ENCODE results near the gene ADGRL1.

DNA sequence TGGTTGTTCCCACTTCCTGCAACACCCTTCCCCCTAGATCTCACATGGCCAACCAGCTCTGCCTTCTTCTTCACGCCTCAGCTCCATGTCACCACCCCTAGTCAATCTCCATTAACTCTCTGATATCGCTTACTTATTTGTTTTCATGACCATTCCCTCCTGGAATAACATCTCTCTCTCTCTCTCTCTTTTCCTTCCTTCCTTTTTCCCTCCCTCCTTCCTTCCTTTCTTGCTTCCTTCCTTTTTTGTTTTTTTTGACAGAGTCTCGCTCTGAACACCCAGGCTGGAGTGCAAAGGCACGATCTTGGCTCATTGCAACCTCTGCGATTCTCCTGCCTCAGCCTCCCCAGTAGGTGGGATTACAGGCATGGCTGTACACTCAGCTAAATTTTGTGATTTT, 44.9 kb upstream of the ADGRL1 start:
- TF ChIP-seq, protein P1, sequence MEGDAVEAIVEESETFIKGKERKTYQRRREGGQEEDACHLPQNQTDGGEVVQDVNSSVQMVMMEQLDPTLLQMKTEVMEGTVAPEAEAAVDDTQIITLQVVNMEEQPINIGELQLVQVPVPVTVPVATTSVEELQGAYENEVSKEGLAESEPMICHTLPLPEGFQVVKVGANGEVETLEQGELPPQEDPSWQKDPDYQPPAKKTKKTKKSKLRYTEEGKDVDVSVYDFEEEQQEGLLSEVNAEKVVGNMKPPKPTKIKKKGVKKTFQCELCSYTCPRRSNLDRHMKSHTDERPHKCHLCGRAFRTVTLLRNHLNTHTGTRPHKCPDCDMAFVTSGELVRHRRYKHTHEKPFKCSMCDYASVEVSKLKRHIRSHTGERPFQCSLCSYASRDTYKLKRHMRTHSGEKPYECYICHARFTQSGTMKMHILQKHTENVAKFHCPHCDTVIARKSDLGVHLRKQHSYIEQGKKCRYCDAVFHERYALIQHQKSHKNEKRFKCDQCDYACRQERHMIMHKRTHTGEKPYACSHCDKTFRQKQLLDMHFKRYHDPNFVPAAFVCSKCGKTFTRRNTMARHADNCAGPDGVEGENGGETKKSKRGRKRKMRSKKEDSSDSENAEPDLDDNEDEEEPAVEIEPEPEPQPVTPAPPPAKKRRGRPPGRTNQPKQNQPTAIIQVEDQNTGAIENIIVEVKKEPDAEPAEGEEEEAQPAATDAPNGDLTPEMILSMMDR (IDR thresholded peaks at IDR 0.05; ENCODE audit: insufficient read depth, low read length): no peak
- no peak for TF ChIP-seq POLR2AphosphoS5 (IDR thresholded peaks at IDR 0.05; ENCODE audit: low read depth)
- TF ChIP-seq, protein P2, sequence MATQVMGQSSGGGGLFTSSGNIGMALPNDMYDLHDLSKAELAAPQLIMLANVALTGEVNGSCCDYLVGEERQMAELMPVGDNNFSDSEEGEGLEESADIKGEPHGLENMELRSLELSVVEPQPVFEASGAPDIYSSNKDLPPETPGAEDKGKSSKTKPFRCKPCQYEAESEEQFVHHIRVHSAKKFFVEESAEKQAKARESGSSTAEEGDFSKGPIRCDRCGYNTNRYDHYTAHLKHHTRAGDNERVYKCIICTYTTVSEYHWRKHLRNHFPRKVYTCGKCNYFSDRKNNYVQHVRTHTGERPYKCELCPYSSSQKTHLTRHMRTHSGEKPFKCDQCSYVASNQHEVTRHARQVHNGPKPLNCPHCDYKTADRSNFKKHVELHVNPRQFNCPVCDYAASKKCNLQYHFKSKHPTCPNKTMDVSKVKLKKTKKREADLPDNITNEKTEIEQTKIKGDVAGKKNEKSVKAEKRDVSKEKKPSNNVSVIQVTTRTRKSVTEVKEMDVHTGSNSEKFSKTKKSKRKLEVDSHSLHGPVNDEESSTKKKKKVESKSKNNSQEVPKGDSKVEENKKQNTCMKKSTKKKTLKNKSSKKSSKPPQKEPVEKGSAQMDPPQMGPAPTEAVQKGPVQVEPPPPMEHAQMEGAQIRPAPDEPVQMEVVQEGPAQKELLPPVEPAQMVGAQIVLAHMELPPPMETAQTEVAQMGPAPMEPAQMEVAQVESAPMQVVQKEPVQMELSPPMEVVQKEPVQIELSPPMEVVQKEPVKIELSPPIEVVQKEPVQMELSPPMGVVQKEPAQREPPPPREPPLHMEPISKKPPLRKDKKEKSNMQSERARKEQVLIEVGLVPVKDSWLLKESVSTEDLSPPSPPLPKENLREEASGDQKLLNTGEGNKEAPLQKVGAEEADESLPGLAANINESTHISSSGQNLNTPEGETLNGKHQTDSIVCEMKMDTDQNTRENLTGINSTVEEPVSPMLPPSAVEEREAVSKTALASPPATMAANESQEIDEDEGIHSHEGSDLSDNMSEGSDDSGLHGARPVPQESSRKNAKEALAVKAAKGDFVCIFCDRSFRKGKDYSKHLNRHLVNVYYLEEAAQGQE (IDR thresholded peaks at IDR 0.05; ENCODE audit: insufficient replicate concordance, low read depth): no peak
- no peak for TF ChIP-seq GABPA (IDR thresholded peaks at IDR 0.05; ENCODE audit: low read depth)

All from HL-60 (cell line).